Sigmoid colon (tissue), 4 donors: Measurements from ENCODE around the gene IL1RAPL1.

Source experiments
- CTCF ChIP-seq, 4 experiments: fragments of 450-650 bp in 3 of 4; fragments of 200-600 bp in 1 of 4; IDR thresholded peaks; one replicate each; pipeline ENCODE4 v1.5.1; 2016 to 2019; ENCODE audit warnings: antibody characterized with exemption in 4 of 4, mild to moderate bottlenecking in 3 of 4, moderate library complexity in 2 of 4
- EP300 ChIP-seq, 4 donors: sonication (generic); formaldehyde crosslinking; IDR thresholded peaks; one replicate each; pipeline ENCODE4 v1.6.1; 2017; ENCODE audit warnings: antibody characterized with exemption in 4 of 4
- POLR2A ChIP-seq, 2 donors: fragments of 450-650 bp; IDR thresholded peaks; one replicate each; pipeline ENCODE4 v1.6.1; 2016; ENCODE audit warnings: antibody characterized with exemption in 2 of 2, mild to moderate bottlenecking in 2 of 2, moderate library complexity in 2 of 2
- POLR2AphosphoS5 ChIP-seq, 4 donors: sonication (generic); formaldehyde crosslinking; IDR thresholded peaks; one replicate each; pipeline ENCODE4 v1.6.1; 2017; ENCODE audit warnings: antibody characterized with exemption in 4 of 4

- TF ChIP-seq CTCF (IDR thresholded peaks at IDR 0.05): no peak
- no peak for TF ChIP-seq POLR2A (IDR thresholded peaks at IDR 0.05)
- TF ChIP-seq POLR2AphosphoS5 (IDR thresholded peaks at IDR 0.05): no peak
- no peak for TF ChIP-seq EP300 (IDR thresholded peaks at IDR 0.05)
Observed at GRCh38 chrX:28889591-28890090, 302.4 kb downstream of the IL1RAPL1 start.
